ENCODE results near the gene RRAS2.
A peak's percentile ranks its signal among the peaks of the same experiment; 100 is the strongest.
"Not testable (repeated sequence)": the region's sequence is repeated elsewhere in the genome, so short reads cannot be mapped to it uniquely, and the experiment has no call there.

RRAS2 gene

DNA sequence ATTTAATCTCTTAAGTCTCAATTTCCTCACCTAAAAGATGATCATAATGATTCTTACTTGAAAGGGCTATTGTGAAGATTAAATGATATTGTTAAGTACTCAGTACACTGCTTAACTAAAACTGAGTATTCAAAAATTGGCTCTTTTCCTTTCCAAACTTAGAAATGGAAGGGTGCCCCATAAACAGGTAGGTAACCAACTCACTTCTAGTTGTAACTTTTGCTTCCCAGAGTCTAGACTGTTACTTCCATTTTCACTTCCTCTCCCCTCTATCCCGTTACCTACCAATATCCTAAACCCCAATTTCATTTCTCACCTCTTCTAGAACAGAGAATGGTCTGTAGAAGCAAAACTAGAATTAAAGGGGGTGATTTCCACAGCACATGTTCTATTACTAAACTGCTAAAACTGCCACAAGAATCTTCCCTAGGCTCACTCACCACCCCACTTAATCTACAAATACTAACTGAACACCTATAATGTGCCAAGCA lies 50.0 kb downstream of the RRAS2 start:
- DNase-seq (ENCODE audit: low read depth in 1 of 2, low spot score in 1 of 2): no peak

DNA sequence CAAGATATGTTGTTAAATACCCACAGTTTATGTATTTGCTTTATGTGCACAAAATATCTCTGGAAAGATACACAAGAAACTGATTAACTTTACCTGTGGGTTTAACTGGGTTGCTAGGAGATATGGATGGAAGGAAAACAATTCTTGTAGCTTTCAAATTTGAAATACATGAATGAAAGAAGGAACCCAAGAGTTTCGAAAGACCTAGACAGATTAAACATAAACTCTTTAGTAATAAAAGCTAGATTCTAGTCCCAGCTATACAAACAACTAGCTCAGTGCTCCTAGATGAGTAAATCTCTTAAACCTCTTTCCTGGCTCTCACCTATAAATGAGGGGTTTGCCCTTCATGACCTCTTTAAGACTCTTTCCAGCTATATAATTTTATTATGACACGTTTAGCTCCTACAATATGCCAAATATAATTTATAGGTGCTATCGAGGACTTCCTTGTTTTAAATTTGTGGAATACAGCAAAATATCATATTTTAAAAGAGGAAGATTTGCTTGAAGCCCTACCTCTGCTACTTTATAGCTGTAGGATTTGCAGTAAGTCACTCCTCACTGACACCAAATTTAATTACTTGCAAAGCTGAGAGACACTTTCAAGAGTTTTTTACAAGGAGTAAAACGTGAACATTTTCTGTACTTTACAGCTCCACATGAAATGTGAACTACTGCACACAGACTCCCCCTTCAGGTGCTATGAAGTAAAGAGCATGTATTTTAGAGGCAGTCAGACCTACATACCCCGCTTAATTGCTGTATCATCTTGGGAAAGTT lies 50.7 kb downstream of the RRAS2 start:
- no peak for DNase-seq (ENCODE audit: low read depth in 1 of 2, low spot score in 1 of 2)

DNA sequence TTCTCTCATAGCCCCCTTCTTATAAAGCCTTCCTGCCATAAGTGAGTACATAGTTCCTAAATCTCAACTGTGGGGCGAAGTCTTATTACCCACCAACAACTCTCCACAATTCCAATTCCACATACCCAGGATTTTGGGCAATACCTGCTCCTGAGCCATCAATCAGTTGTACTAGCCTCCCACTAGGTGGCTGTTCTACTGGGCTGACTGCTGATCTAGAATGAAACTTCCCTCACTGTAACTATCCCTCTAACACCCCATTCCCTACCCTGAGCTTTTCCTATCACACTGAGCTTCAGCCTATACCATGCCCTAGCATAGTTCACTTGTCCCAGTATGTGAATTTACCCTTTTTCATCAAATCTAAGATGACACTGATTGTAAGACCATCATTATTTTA lies 52.5 kb downstream of the RRAS2 start:
- no peak for DNase-seq (ENCODE audit: low read depth in 1 of 2, low spot score in 1 of 2)

- no peak for DNase-seq (ENCODE audit: low read depth in 1 of 2, low spot score in 1 of 2)
These were observed 53.3 kb downstream of the RRAS2 start for GRCh38 chr11:14305649-14306048.

GRCh38 chr11:14304601-14305000 lies 54.4 kb downstream of the RRAS2 start:
- DNase-seq (ENCODE audit: low read depth in 1 of 2, low spot score in 1 of 2): no peak

DNA sequence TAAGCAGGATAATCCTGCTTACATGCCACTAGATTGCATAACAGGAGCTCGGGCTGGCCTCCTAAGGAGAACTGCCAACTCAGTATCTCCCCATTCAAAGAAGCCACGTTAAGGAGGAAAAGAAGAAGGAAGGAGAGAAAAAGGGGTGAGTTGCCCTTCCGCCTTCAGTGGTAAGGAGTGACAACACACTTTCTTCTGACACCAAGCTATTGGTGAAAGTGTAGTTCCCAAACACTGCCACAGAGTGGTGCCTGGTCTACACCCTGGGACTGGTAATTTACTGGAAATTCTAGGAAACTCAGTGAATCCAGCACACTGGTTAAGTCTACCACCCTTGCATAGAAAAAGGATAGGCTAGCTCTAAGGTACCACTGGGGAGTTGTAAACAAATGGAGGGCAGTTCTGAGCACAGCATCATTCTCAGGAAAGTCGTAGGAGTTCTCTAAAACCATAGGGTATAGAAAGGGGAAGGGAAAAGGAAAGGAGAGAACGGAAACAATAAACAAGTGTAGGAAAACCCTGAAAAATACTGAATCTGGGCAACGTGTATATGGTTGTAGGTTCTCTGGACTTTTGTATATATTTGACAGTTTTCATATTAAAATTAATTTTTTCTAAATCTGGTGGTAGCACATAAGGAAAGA lies 58.2 kb downstream of the RRAS2 start:
- peak in 1 of 2 donors; percentile 4 for DNase-seq (ENCODE audit: low read depth in 1 of 2, low spot score in 1 of 2)

- no peak for DNase-seq (ENCODE audit: low read depth in 1 of 2, low spot score in 1 of 2)
These were observed 59.1 kb downstream of the RRAS2 start for GRCh38 chr11:14299921-14300320.

- DNase-seq (ENCODE audit: low read depth in 1 of 2, low spot score in 1 of 2): no peak
These were observed 68.6 kb downstream of the RRAS2 start for GRCh38 chr11:14290422-14290821.

DNA sequence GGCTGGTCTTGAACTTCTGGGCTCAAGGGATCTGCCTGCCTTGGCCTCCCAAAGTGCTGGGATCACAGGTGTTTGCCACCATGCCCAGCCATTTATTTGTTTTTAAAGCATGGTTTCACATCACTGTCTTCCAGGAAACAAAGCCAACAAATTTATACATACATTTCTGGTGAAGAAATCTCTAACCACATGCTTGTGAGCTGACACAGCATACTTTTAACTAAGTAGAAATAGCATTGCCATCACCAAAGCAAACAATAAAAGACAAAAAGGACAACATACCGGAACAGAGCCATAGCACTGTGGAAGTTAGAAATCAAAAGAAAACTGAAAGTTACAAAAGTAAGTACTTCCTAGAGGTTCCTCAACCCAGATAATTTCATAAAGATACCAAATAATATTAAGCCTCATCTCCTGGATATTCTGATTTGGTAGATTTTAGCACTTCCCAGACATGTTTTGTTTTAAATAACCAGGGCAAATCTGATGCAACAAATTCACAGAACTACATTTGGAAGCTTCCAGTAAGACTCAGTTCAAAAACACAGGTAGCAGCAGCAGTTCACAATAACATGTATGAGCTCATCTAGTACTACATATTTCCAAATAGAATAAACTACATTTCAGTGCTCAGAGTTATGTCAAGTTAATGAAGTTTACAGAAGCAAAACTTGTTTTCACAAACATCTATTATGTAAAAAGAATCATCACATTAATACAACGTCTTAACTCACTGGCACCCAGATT lies 70.6 kb downstream of the RRAS2 start:
- DNase-seq (ENCODE audit: low read depth in 1 of 2, low spot score in 1 of 2): no peak

GRCh38 chr11:14278869-14279268 lies 80.1 kb downstream of the RRAS2 start:
- DNase-seq (ENCODE audit: low read depth in 1 of 2, low spot score in 1 of 2): not testable (repeated sequence)

- no peak for DNase-seq (ENCODE audit: low read depth in 1 of 2, low spot score in 1 of 2)
These were observed 83.9 kb downstream of the RRAS2 start for GRCh38 chr11:14275076-14275475.

- DNase-seq (ENCODE audit: low read depth in 1 of 2, low spot score in 1 of 2): no peak
These were observed 85.1 kb downstream of the RRAS2 start for GRCh38 chr11:14273895-14274294.

DNA sequence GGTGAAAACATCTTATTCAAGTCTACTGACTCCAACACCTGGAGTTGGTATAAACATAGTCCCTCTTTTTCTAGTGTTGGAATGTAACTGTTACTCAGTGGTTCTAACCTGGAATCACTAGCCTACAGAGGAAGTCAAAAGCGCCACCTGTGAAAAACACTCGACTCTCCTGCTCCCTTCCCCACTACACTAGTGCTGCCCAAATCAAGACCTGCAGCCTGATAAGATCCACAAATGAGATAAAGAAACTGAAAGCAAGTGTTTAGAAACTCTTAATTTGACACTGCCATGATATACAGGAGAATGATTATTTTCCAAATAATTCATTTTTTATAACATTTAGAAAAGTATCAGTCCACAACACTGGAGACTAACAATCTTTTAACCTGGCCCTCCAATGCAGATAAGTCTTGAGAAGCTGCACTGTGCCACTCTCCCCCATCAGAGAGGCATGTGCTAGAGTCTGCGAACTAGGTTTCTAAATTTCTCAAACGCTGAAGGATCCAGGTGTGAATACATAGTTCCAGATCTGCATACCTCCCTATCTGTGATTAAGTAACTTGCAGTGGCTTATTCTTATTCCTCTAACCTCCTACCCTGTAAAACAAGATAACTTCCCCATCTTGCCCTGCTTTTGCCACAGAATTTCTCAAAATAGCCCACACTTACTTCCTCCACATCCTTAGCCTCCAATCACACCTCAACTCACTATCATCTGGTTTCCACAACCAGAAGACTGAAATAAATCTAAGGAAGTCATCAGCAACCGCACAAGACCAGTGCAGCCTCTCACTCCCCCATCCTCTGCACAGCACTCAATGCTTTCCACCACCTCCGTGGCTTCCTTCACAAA lies 88.1 kb downstream of the RRAS2 start:
- no peak for DNase-seq (ENCODE audit: low read depth in 1 of 2, low spot score in 1 of 2)

- no peak for DNase-seq (ENCODE audit: low read depth in 1 of 2, low spot score in 1 of 2)
These were observed 89.0 kb downstream of the RRAS2 start for GRCh38 chr11:14269692-14270573.

GRCh38 chr11:14267861-14268635 lies 90.9 kb downstream of the RRAS2 start:
- DNase-seq (ENCODE audit: low read depth in 1 of 2, low spot score in 1 of 2): no peak

GRCh38 chr11:14266622-14267021 lies 92.4 kb downstream of the RRAS2 start:
- no peak for DNase-seq (ENCODE audit: low read depth in 1 of 2, low spot score in 1 of 2)

DNA sequence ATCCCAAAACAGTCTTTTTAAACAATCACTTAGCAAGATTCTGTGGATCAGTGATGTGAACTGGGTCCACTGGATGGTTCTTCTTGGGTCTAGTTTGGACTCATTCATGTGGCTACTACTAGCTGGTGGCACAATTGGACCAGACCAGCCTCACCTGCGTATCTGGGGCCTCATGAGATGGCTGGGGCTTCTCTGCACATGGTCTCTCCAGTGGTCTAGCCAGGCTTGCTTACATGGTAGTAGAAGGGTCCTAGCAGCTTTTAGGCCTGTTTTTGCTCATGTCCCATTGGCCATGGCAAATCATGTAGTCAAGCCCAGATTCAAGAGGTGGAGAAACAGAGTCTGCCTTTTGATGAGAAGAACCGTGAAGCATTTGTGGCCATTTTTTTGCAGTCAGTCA lies 94.0 kb downstream of the RRAS2 start:
- no peak for DNase-seq (ENCODE audit: low read depth in 1 of 2, low spot score in 1 of 2)

GRCh38 chr11:14262271-14262846 lies 96.6 kb downstream of the RRAS2 start:
- DNase-seq (ENCODE audit: low read depth in 1 of 2, low spot score in 1 of 2): no peak

DNA sequence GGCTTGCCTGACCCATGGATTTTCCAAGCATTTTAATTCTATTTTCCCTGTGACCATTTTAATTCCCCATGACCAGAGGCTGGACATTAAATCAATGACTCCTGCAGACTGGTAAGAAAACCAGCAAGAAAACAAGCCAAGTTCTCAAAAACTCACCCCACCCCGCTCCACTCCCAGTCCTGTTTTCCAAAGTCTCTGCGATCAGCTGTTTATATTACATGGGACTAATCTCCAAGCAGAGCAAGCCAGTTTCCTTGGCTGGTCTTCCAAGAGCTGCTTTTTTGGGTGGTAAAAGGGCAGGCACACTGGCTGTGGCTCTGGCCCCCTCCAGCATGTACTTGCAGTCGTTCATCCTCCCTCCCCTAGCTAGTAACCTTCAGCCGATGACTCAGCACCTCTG lies 97.9 kb downstream of the RRAS2 start:
- no peak for DNase-seq (ENCODE audit: low read depth in 1 of 2, low spot score in 1 of 2)
